Panc1 (cell line): ENCODE results near the gene LTB4R.

Experiments
- CTCF ChIP-seq: fragments of 450-650 bp; IDR thresholded peaks from 2 replicates; pipeline ENCODE4 v1.5.1; 2017; ENCODE audit warnings: mild to moderate bottlenecking
- POLR2AphosphoS5 ChIP-seq: IDR thresholded peaks from 2 replicates; pipeline ENCODE4 v1.6.1; 2012; ENCODE audit warnings: mild to moderate bottlenecking, low read depth, low read length, moderate library complexity
- SIN3A ChIP-seq: IDR thresholded peaks from 2 replicates; pipeline ENCODE4 v1.6.1; 2012; ENCODE audit warnings: low read depth, mild to moderate bottlenecking, low read length, moderate library complexity, borderline replicate concordance; ENCODE audit not compliant: insufficient read depth
- TCF7L2 ChIP-seq: IDR thresholded peaks from 2 replicates; pipeline ENCODE4 v1.6.1; 2011; ENCODE audit warnings: mild to moderate bottlenecking, low read depth, low read length, inconsistent platforms
- TF ChIP-seq, protein P1 (sequence below), 2 experiments: IDR thresholded peaks; 2 replicates each; pipeline ENCODE4 v1.6.1; 2011 to 2012; ENCODE audit warnings: low read depth in 2 of 2, control low read depth in 1 of 2, low read length in 1 of 2, mild to moderate bottlenecking in 1 of 2, moderate library complexity in 1 of 2; ENCODE audit not compliant: insufficient read depth in 1 of 2

GRCh38 chr14:24337824-24338175 lies 26.5 kb downstream of the LTB4R start:
- TF ChIP-seq CTCF (no peak), POLR2AphosphoS5 (no peak), TCF7L2 (no peak), SIN3A (no peak)
- TF ChIP-seq, protein P1, sequence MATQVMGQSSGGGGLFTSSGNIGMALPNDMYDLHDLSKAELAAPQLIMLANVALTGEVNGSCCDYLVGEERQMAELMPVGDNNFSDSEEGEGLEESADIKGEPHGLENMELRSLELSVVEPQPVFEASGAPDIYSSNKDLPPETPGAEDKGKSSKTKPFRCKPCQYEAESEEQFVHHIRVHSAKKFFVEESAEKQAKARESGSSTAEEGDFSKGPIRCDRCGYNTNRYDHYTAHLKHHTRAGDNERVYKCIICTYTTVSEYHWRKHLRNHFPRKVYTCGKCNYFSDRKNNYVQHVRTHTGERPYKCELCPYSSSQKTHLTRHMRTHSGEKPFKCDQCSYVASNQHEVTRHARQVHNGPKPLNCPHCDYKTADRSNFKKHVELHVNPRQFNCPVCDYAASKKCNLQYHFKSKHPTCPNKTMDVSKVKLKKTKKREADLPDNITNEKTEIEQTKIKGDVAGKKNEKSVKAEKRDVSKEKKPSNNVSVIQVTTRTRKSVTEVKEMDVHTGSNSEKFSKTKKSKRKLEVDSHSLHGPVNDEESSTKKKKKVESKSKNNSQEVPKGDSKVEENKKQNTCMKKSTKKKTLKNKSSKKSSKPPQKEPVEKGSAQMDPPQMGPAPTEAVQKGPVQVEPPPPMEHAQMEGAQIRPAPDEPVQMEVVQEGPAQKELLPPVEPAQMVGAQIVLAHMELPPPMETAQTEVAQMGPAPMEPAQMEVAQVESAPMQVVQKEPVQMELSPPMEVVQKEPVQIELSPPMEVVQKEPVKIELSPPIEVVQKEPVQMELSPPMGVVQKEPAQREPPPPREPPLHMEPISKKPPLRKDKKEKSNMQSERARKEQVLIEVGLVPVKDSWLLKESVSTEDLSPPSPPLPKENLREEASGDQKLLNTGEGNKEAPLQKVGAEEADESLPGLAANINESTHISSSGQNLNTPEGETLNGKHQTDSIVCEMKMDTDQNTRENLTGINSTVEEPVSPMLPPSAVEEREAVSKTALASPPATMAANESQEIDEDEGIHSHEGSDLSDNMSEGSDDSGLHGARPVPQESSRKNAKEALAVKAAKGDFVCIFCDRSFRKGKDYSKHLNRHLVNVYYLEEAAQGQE (IDR thresholded peaks at IDR 0.05; ENCODE audit: insufficient read depth in 1 of 2, low read depth in 2 of 2, low read length in 1 of 2): no peak
